Natural killer cell (primary cell): ENCODE measurements around the gene PER1. TPM values are rescaled to one million over a fixed set of nuclear protein-coding genes. Genes with fewer than 3 reads are reported as not detected.

Experiments
- ATAC-seq, 3 donors: fragments of 150-1000 bp in 2 of 3; fragments of 200-7000 bp in 1 of 3; cut with Tn5 transposase; 1 replicate in 1 of 3; 2 replicates in 2 of 3; pipeline ENCODE4 v1.10.0; 2021; ENCODE audit warnings: mild to moderate bottlenecking in 2 of 3, moderate library complexity in 2 of 3
- DNase-seq, 2 donors: peaks; one replicate each; pipeline versions ENCODE4 v3.0.0 to v3.0.0-alpha.2; 2013 to 2021; ENCODE audit warnings: mixed read lengths in 1 of 2
- H3K27ac ChIP-seq: one replicate; pipeline ENCODE4 v1.5.1; 2013; ENCODE audit warnings: mild to moderate bottlenecking, low read length
- H3K27me3 ChIP-seq: one replicate; pipeline ENCODE4 v1.6.1; 2013; ENCODE audit warnings: low read length; ENCODE audit not compliant: control insufficient read depth, insufficient read depth
- H3K36me3 ChIP-seq: one replicate; pipeline ENCODE4 v1.6.1; 2013; ENCODE audit warnings: low read length; ENCODE audit not compliant: control insufficient read depth, insufficient read depth
- H3K4me1 ChIP-seq: one replicate; pipeline ENCODE4 v1.6.1; 2013; ENCODE audit warnings: low read length; ENCODE audit not compliant: control insufficient read depth, insufficient read depth
- H3K4me3 ChIP-seq: one replicate; pipeline ENCODE4 v1.5.1; 2013; ENCODE audit warnings: low read length
- H3K9me3 ChIP-seq: one replicate; pipeline ENCODE4 v1.6.1; 2013; ENCODE audit warnings: low read length; ENCODE audit not compliant: control insufficient read depth, insufficient read depth
- H3K27ac Mint-ChIP-seq, 2 donors: one replicate each; pipeline ENCODE4 v1.8.0; 2022; ENCODE audit warnings: mild to moderate bottlenecking in 2 of 2, mixed read lengths in 2 of 2, moderate library complexity in 1 of 2
- H3K27me3 Mint-ChIP-seq, 2 donors: one replicate each; pipeline ENCODE4 v1.8.0; 2022; ENCODE audit warnings: low read depth in 2 of 2, mixed read lengths in 2 of 2
- H3K36me3 Mint-ChIP-seq: one replicate; pipeline ENCODE4 v1.8.0; 2022; ENCODE audit warnings: mixed read lengths
- H3K4me1 Mint-ChIP-seq, 2 donors: one replicate each; pipeline ENCODE4 v1.8.0; 2022; ENCODE audit warnings: mixed read lengths in 2 of 2
- H3K4me3 Mint-ChIP-seq: one replicate; pipeline ENCODE4 v1.8.0; 2022; ENCODE audit warnings: mild to moderate bottlenecking, moderate library complexity, mixed read lengths
- H3K9me3 Mint-ChIP-seq, 2 donors: one replicate each; pipeline ENCODE4 v1.8.0; 2022; ENCODE audit warnings: mixed read lengths in 2 of 2
- CTCF ChIP-seq: fragments of 200-600 bp; IDR thresholded peaks from one replicate; pipeline ENCODE4 v1.8.0; 2022; ENCODE audit warnings: antibody characterized with exemption
- WGBS: methylation state at CpG from one replicate; pipeline ENCODE4 v1.1.7; 2013; ENCODE audit warnings: missing lambda C conversion rate; ENCODE audit not compliant: insufficient coverage; 5-methylcytosine and 5-hydroxymethylcytosine counted together
- intact Hi-C: fragments of 100-400 bp; cut with micrococcal nuclease; formaldehyde crosslinking; loops from one replicate; pipeline ENCODE4 v1.14.2; 2022
- total RNA-seq, 4 donors: library from RNA; stranded (reverse); fragments of 120-200 nt in 1 of 4; gene quantifications; one replicate each; pipeline versions ENCODE4 v1.2.3 to v1.2.4, GENCODE V29; 2013 to 2022

The PER1 gene
- total RNA-seq, 3 donors from 2014 or later (not counting 1 experiment from before 2014, with no cell fraction given): 636 to 1,422 (median 923) TPM

- WGBS: 15% methylated on average over 52 of the region's 55 CpGs
- H3K36me3 Mint-ChIP-seq: no peaks in the 10 kb centered on the region
- DNase-seq (peak in 1 of 2 donors; percentile 47), ATAC-seq (peak; percentile 10 to 21 (median 12))
- H3K4me1 Mint-ChIP-seq: peaks cover 45 to 63% of the 10 kb centered on the region in 2 donors
- peak overlapping the region; percentile 53 for H3K4me3 ChIP-seq
- peaks cover 27% of the 10 kb centered on the region for H3K36me3 ChIP-seq
- H3K4me1 ChIP-seq: peaks cover 64% of the 10 kb centered on the region
- H3K4me3 Mint-ChIP-seq: peak overlapping the region; percentile 91
- no peaks in the 10 kb centered on the region for H3K9me3 Mint-ChIP-seq
- no peaks in the 10 kb centered on the region for H3K27me3 Mint-ChIP-seq
- intact Hi-C loops: no loop called here
- H3K27ac Mint-ChIP-seq: no peak overlapping the region
- H3K27ac ChIP-seq: peak overlapping the region; percentile 94
- no peaks in the 10 kb centered on the region for H3K9me3 ChIP-seq
- no peaks in the 10 kb centered on the region for H3K27me3 ChIP-seq
- no peak for TF ChIP-seq CTCF
Observed at GRCh38 chr17:8162997-8163977, 11.1 kb upstream of the PER1 start.

- DNase-seq (peak; percentile 92), ATAC-seq (peak; percentile 57 to 80 (median 76))
- Histone ChIP-seq H3K9me3 (no peaks in the 10 kb centered on the region), H3K4me3 (peak within 1 kb of the TSS; percentile 100), H3K36me3 (peaks cover 28% of the 10 kb centered on the region), H3K27ac (peak within 1 kb of the TSS; percentile 100), H3K27me3 (no peaks in the 10 kb centered on the region), H3K4me1 (peaks cover 72% of the 10 kb centered on the region)
- Mint-ChIP-seq H3K9me3 (no peaks in the 10 kb centered on the region), H3K4me1 (peaks cover 47 to 65% of the 10 kb centered on the region in 2 donors), H3K4me3 (peak within 1 kb of the TSS; percentile 91), H3K27ac (no peak within 1 kb of the TSS), H3K27me3 (no peaks in the 10 kb centered on the region), H3K36me3 (no peaks in the 10 kb centered on the region)
- no peak for TF ChIP-seq CTCF
- WGBS: under 1% methylated on average over 75 of the region's 75 CpGs
- intact Hi-C loops: no loop called here
Observed at GRCh38 chr17:8162233-8162996, 10.2 kb upstream of the PER1 start, which contains the start of gene VAMP2. Gene VAMP2 (minus strand): TSS chr17:8162948. CDS start chr17:8162879, 69 bp downstream.

GRCh38 chr17:8161289-8162232 lies 9.4 kb upstream of the PER1 start:
- WGBS: 67% methylated on average over 19 of the region's 19 CpGs
- TF ChIP-seq CTCF: no peak
- no peaks in the 10 kb centered on the region for H3K27me3 ChIP-seq
- peaks cover 28% of the 10 kb centered on the region for H3K36me3 ChIP-seq
- Mint-ChIP-seq H3K27ac (no peak overlapping the region), H3K9me3 (no peaks in the 10 kb centered on the region), H3K4me3 (peak overlapping the region; percentile 82), H3K4me1 (peaks cover 47 to 65% of the 10 kb centered on the region in 2 donors), H3K36me3 (no peaks in the 10 kb centered on the region), H3K27me3 (no peaks in the 10 kb centered on the region)
- peaks cover 80% of the 10 kb centered on the region for H3K4me1 ChIP-seq
- intact Hi-C loops: no loop called here
- H3K9me3 ChIP-seq: no peaks in the 10 kb centered on the region
- DNase-seq (peak in 1 of 2 donors; percentile 45), ATAC-seq (no peak)
- H3K4me3 ChIP-seq: peak overlapping the region; percentile 100
- H3K27ac ChIP-seq: peak overlapping the region; percentile 100
